MCF 10A (cell line): ENCODE results near the gene ADK. TPM values are rescaled to one million over a fixed set of nuclear protein-coding genes. Genes with fewer than 3 reads are reported as not detected.

Experiments
- BruUV-seq: library from RNA; stranded (reverse); fragments of 400-500 nt; replicated peaks from 2 replicates; lab custom pipeline; 2021; lab: Mats Ljungman, UMichigan
- CTCF ChIA-PET: fragments of 300-600 bp; sonication (Branson Sonifier 250); formaldehyde crosslinking; extraction: SDS; loops from one replicate; lab custom pipeline; 2021; ENCODE audit warnings: antibody characterized with exemption, inconsistent platforms; lab: Yijun Ruan, JAX
- POLR2A ChIA-PET: fragments of 300-600, 350-650 bp; sonication (Branson Sonifier 250); formaldehyde crosslinking; extraction: SDS; loops from one replicate; lab custom pipeline; 2020; ENCODE audit warnings: antibody characterized with exemption, inconsistent platforms; lab: Yijun Ruan, JAX
- DNase-seq: peaks from one replicate; pipeline ENCODE4 v3.0.0-alpha.2; 2018; ENCODE audit not compliant: unreplicated experiment
- H3K27ac Mint-ChIP-seq: one replicate; pipeline ENCODE4 v1.8.0; 2022; ENCODE audit warnings: mild to moderate bottlenecking, low read depth, mixed read lengths; ENCODE audit not compliant: unreplicated experiment
- H3K27me3 Mint-ChIP-seq: one replicate; pipeline ENCODE4 v1.8.0; 2022; ENCODE audit warnings: mixed read lengths; ENCODE audit not compliant: insufficient read depth, unreplicated experiment
- H3K36me3 Mint-ChIP-seq: one replicate; pipeline ENCODE4 v1.8.0; 2022; ENCODE audit warnings: mild to moderate bottlenecking, moderate library complexity, mixed read lengths; ENCODE audit not compliant: insufficient read depth, unreplicated experiment
- H3K4me1 Mint-ChIP-seq: one replicate; pipeline ENCODE4 v1.8.0; 2022; ENCODE audit warnings: mixed read lengths; ENCODE audit not compliant: insufficient read depth, unreplicated experiment
- H3K4me3 Mint-ChIP-seq: one replicate; pipeline ENCODE4 v1.8.0; 2022; ENCODE audit warnings: mild to moderate bottlenecking, moderate library complexity, mixed read lengths; ENCODE audit not compliant: unreplicated experiment
- H3K9me3 Mint-ChIP-seq: one replicate; pipeline ENCODE4 v1.8.0; 2022; ENCODE audit warnings: mixed read lengths; ENCODE audit not compliant: unreplicated experiment
- CTCF ChIP-seq: fragments of 200-600 bp; IDR thresholded peaks from one replicate; pipeline ENCODE4 v1.8.0; 2022; ENCODE audit warnings: antibody characterized with exemption, mild to moderate bottlenecking; ENCODE audit not compliant: unreplicated experiment
- intact Hi-C: fragments of 100-400 bp; cut with micrococcal nuclease; formaldehyde crosslinking; loops from 2 replicates; pipeline ENCODE4 v1.14.1; 2022
- total RNA-seq: library from RNA; stranded (reverse); gene quantifications from 2 replicates; pipeline ENCODE4 v1.2.3, GENCODE V29; 2022

The ADK gene
- total RNA-seq, 1 experiment from 2014 or later: 98.6 TPM

- no peak for DNase-seq
- CTCF ChIA-PET: interaction anchor here (0.5 to 1.3 kb wide), 9 partner anchors 8 to 816 kb away, joined by 3 to 5 read pairs (median 3); partner anchors contain the start of gene COMTD1
- TF ChIP-seq CTCF: no peak
- no peak overlapping the region for H3K4me3 Mint-ChIP-seq
- POLR2A ChIA-PET: interaction anchor here (0.6 kb wide), 1 partner anchor 16 kb away, joined by 3 read pairs; no protein-coding TSS in a partner anchor
- H3K27me3 Mint-ChIP-seq: no peaks in the 10 kb centered on the region
- peaks cover 6% of the 10 kb centered on the region for H3K36me3 Mint-ChIP-seq
- no peaks in the 10 kb centered on the region for H3K9me3 Mint-ChIP-seq
- no peaks in the 10 kb centered on the region for H3K4me1 Mint-ChIP-seq
- intact Hi-C loops: loop anchor here (1.0 kb wide), 1 partner anchor 600 kb away; no protein-coding TSS in a partner anchor
- BruUV-seq: no TSS peak
- H3K27ac Mint-ChIP-seq: no peak overlapping the region
These were observed 268.5 kb downstream of the ADK start for GRCh38 chr10:74419491-74419951.

GRCh38 chr10:74419958-74420375 lies 268.9 kb downstream of the ADK start:
- Mint-ChIP-seq H3K4me3 (no peak overlapping the region), H3K9me3 (no peaks in the 10 kb centered on the region), H3K36me3 (peaks cover 6% of the 10 kb centered on the region), H3K27me3 (no peaks in the 10 kb centered on the region), H3K4me1 (no peaks in the 10 kb centered on the region), H3K27ac (no peak overlapping the region)
- peak; percentile 39 for DNase-seq
- TF ChIP-seq CTCF: peak; percentile 35
- no TSS peak for BruUV-seq
- intact Hi-C loops: loop anchor here (1.0 to 5.0 kb wide), 2 partner anchors 153 to 599 kb away; no protein-coding TSS in a partner anchor
- POLR2A ChIA-PET: interaction anchor here (0.6 to 1.9 kb wide), 2 partner anchors 11 to 17 kb away, joined by 3 to 6 read pairs; no protein-coding TSS in a partner anchor
- CTCF ChIA-PET: interaction anchor here (0.6 to 1.3 kb wide), 8 partner anchors 9 to 816 kb away, joined by 3 to 5 read pairs (median 3); partner anchors contain the start of gene COMTD1

GRCh38 chr10:74424565-74424964 lies 273.5 kb downstream of the ADK start:
- CTCF ChIA-PET: no interaction called here
- no TSS peak for BruUV-seq
- Mint-ChIP-seq H3K27me3 (no peaks in the 10 kb centered on the region), H3K9me3 (no peaks in the 10 kb centered on the region), H3K27ac (no peak overlapping the region), H3K36me3 (peaks cover 6% of the 10 kb centered on the region), H3K4me3 (no peak overlapping the region), H3K4me1 (no peaks in the 10 kb centered on the region)
- no peak for TF ChIP-seq CTCF
- POLR2A ChIA-PET: interaction anchor here (0.7 kb wide), 1 partner anchor 605 kb away, joined by 3 read pairs; no protein-coding TSS in a partner anchor
- intact Hi-C loops: loop anchor here (5.0 kb wide), 1 partner anchor 157 kb away; no protein-coding TSS in a partner anchor
- no peak for DNase-seq

GRCh38 chr10:74425456-74426001 lies 274.5 kb downstream of the ADK start:
- Mint-ChIP-seq H3K4me1 (no peaks in the 10 kb centered on the region), H3K4me3 (no peak overlapping the region), H3K27ac (no peak overlapping the region), H3K36me3 (peaks cover 6% of the 10 kb centered on the region), H3K27me3 (no peaks in the 10 kb centered on the region), H3K9me3 (no peaks in the 10 kb centered on the region)
- intact Hi-C loops: no loop called here
- BruUV-seq: no TSS peak
- CTCF ChIA-PET: interaction anchor here (0.7 kb wide), 1 partner anchor 181 kb away, joined by 5 read pairs; no protein-coding TSS in a partner anchor
- DNase-seq: no peak
- POLR2A ChIA-PET: no interaction called here
- TF ChIP-seq CTCF: no peak
